Epithelial cell of prostate (primary cell): ENCODE measurements around the gene CSF3R.
"Not testable (repeated sequence)": the region's sequence is repeated elsewhere in the genome, so short reads cannot be mapped to it uniquely, and the experiment has no call there.

Experiments
- DNase-seq: peaks from one replicate; pipeline ENCODE4 v3.0.0-alpha.2; 2011; ENCODE audit warnings: low read depth, low spot score
- H3K27ac ChIP-seq: fragments of 450-650 bp; 2 replicates; pipeline ENCODE4 v1.5.1; 2017; ENCODE audit warnings: mild to moderate bottlenecking

Gene CSF3R

GRCh38 chr1:36513676-36514473, 31.2 kb upstream of the CSF3R start:
- H3K27ac ChIP-seq = peak overlapping the region; percentile 94
- no peak for DNase-seq

- peak; percentile 75 for DNase-seq
- peak overlapping the region; percentile 94 for H3K27ac ChIP-seq
These were observed 30.1 kb upstream of the CSF3R start for GRCh38 chr1:36512842-36513241.

GRCh38 chr1:36511804-36512798, 29.4 kb upstream of the CSF3R start:
- H3K27ac ChIP-seq = peak overlapping the region; percentile 94
- peak; percentile 97 for DNase-seq

- peak overlapping the region; percentile 94 for H3K27ac ChIP-seq
- not testable (repeated sequence) for DNase-seq
These were observed 28.5 kb upstream of the CSF3R start for GRCh38 chr1:36511220-36511619.

- no peak for DNase-seq
- H3K27ac ChIP-seq = no peak overlapping the region
These were observed 27.7 kb upstream of the CSF3R start for GRCh38 chr1:36510418-36510817.

GRCh38 chr1:36508257-36508656, 25.5 kb upstream of the CSF3R start:
- no peak for DNase-seq
- no peak overlapping the region for H3K27ac ChIP-seq

- DNase-seq = no peak
- no peak overlapping the region for H3K27ac ChIP-seq
These were observed 23.7 kb upstream of the CSF3R start for GRCh38 chr1:36506276-36506920.

- H3K27ac ChIP-seq = no peak overlapping the region
- no peak for DNase-seq
These were observed 21.0 kb upstream of the CSF3R start for GRCh38 chr1:36503733-36504132.

GRCh38 chr1:36503159-36503558, 20.4 kb upstream of the CSF3R start:
- H3K27ac ChIP-seq = no peak overlapping the region
- DNase-seq = no peak

- no peak for DNase-seq
These were observed 19.9 kb upstream of the CSF3R start for GRCh38 chr1:36502616-36503015.

GRCh38 chr1:36501911-36502310, 19.2 kb upstream of the CSF3R start:
- H3K27ac ChIP-seq, DNase-seq: not testable (repeated sequence)

More at GRCh38 chr1:36502616-36503015, 19.9 kb upstream of the CSF3R start:
- no peak overlapping the region for H3K27ac ChIP-seq

GRCh38 chr1:36497207-36497606, 14.5 kb upstream of the CSF3R start:
- H3K27ac ChIP-seq = peak overlapping the region; percentile 42
- DNase-seq = no peak

- no peak overlapping the region for H3K27ac ChIP-seq
- DNase-seq = no peak
These were observed 12.3 kb upstream of the CSF3R start for GRCh38 chr1:36494971-36495370.

GRCh38 chr1:36493524-36493923, 10.8 kb upstream of the CSF3R start:
- no peak for DNase-seq
- no peak overlapping the region for H3K27ac ChIP-seq

- DNase-seq = no peak
- H3K27ac ChIP-seq = no peak overlapping the region
These were observed 9.8 kb upstream of the CSF3R start for GRCh38 chr1:36492491-36492890.

GRCh38 chr1:36489258-36490051, 6.7 kb upstream of the CSF3R start:
- DNase-seq, H3K27ac ChIP-seq: not testable (repeated sequence)

GRCh38 chr1:36487906-36488305, 5.2 kb upstream of the CSF3R start:
- H3K27ac ChIP-seq = no peak overlapping the region
- DNase-seq = no peak

GRCh38 chr1:36487336-36487725, 4.6 kb upstream of the CSF3R start:
- not testable (repeated sequence) for DNase-seq, H3K27ac ChIP-seq

GRCh38 chr1:36486439-36487335, 4.0 kb upstream of the CSF3R start:
- no peak overlapping the region for H3K27ac ChIP-seq
- DNase-seq = no peak
